H9 (cell line): Measurements from ENCODE around the gene TBCK. TPM values are rescaled to one million over a fixed set of nuclear protein-coding genes. Genes with fewer than 3 reads are reported as not detected.

Experiments
- DNase-seq: peaks from one replicate; pipeline ENCODE4 v3.0.0-alpha.2; 2017
- H2AFZ ChIP-seq: one replicate; pipeline ENCODE4 v1.6.1; 2013; ENCODE audit warnings: mild to moderate bottlenecking, low read length, control low read depth, moderate library complexity
- H2AK5ac ChIP-seq: 2 replicates; pipeline ENCODE4 v1.6.1; 2013; ENCODE audit warnings: low read length, control low read depth, mixed read lengths; ENCODE audit not compliant: insufficient read length
- H2BK120ac ChIP-seq: one replicate; pipeline ENCODE4 v1.6.1; 2013; ENCODE audit warnings: low read depth, mild to moderate bottlenecking, low read length, control low read depth, inconsistent platforms; ENCODE audit not compliant: poor library complexity, severe bottlenecking
- H2BK12ac ChIP-seq: 2 replicates; pipeline ENCODE4 v1.6.1; 2013; ENCODE audit warnings: low read length, control low read depth, mixed read lengths, low read depth; ENCODE audit not compliant: insufficient read length
- H2BK15ac ChIP-seq: 2 replicates; pipeline ENCODE4 v1.6.1; 2013; ENCODE audit warnings: low read depth, low read length, control low read depth
- H2BK20ac ChIP-seq: one replicate; pipeline ENCODE4 v1.6.1; 2013; ENCODE audit warnings: low read depth, mild to moderate bottlenecking, low read length, control low read depth, inconsistent platforms; ENCODE audit not compliant: poor library complexity, severe bottlenecking
- H2BK5ac ChIP-seq: 2 replicates; pipeline ENCODE4 v1.6.1; 2013; ENCODE audit warnings: low read length, control low read depth, mixed read lengths; ENCODE audit not compliant: insufficient read length
- H3K14ac ChIP-seq: 2 replicates; pipeline ENCODE4 v1.6.1; 2013; ENCODE audit warnings: low read length, control low read depth; ENCODE audit not compliant: insufficient read depth
- H3K18ac ChIP-seq: 2 replicates; pipeline ENCODE4 v1.6.1; 2013; ENCODE audit warnings: low read depth, mild to moderate bottlenecking, mixed read lengths, low read length, control low read depth; ENCODE audit not compliant: insufficient read length
- H3K23ac ChIP-seq: 2 replicates; pipeline ENCODE4 v1.6.1; 2013; ENCODE audit warnings: low read length, control low read depth, mixed read lengths, low read depth; ENCODE audit not compliant: insufficient read length
- H3K23me2 ChIP-seq: 2 replicates; pipeline ENCODE4 v1.6.1; 2013; ENCODE audit warnings: low read depth, mild to moderate bottlenecking, mixed read lengths, low read length, control low read depth; ENCODE audit not compliant: insufficient read length, poor library complexity, severe bottlenecking
- H3K27ac ChIP-seq: 2 replicates; pipeline ENCODE4 v1.5.1; 2013; ENCODE audit warnings: low read length, control low read depth, mixed read lengths, low read depth; ENCODE audit not compliant: insufficient read length
- H3K27me3 ChIP-seq: 2 replicates; pipeline ENCODE4 v1.6.1; 2013; ENCODE audit warnings: low read length, control low read depth, inconsistent platforms; ENCODE audit not compliant: insufficient read depth
- H3K4ac ChIP-seq: 2 replicates; pipeline ENCODE4 v1.6.1; 2013; ENCODE audit warnings: low read depth, mild to moderate bottlenecking, control low read depth, inconsistent platforms, low read length, moderate library complexity
- H3K4me1 ChIP-seq: 2 replicates; pipeline ENCODE4 v1.6.1; 2013; ENCODE audit warnings: low read length, control low read depth, inconsistent platforms; ENCODE audit not compliant: insufficient read depth
- H3K4me2 ChIP-seq: 2 replicates; pipeline ENCODE4 v1.6.1; 2013; ENCODE audit warnings: low read length, control low read depth, mixed read lengths; ENCODE audit not compliant: insufficient read length, insufficient read depth
- H3K56ac ChIP-seq: 2 replicates; pipeline ENCODE4 v1.6.1; 2013; ENCODE audit warnings: low read depth, mild to moderate bottlenecking, mixed read lengths, low read length, control low read depth; ENCODE audit not compliant: insufficient read length
- H3K79me1 ChIP-seq: 2 replicates; pipeline ENCODE4 v1.6.1; 2013; ENCODE audit warnings: low read depth, mild to moderate bottlenecking, moderate library complexity, low read length, control low read depth, inconsistent platforms; ENCODE audit not compliant: insufficient read depth, poor library complexity, severe bottlenecking
- H3K79me2 ChIP-seq: 2 replicates; pipeline ENCODE4 v1.6.1; 2013; ENCODE audit warnings: low read length, control low read depth, inconsistent platforms; ENCODE audit not compliant: insufficient read depth
- H3K9ac ChIP-seq: 2 replicates; pipeline ENCODE4 v1.6.1; 2013; ENCODE audit warnings: low read length, control low read depth, mixed read lengths; ENCODE audit not compliant: insufficient read length; ENCODE audit errors: extremely low read depth
- H3K9me3 ChIP-seq: one replicate; pipeline ENCODE4 v1.6.1; 2013; ENCODE audit warnings: low read depth, low read length, inconsistent platforms; ENCODE audit not compliant: control insufficient read depth
- H3T11ph ChIP-seq: one replicate; pipeline ENCODE4 v1.6.1; 2013; ENCODE audit warnings: mild to moderate bottlenecking, low read length, control low read depth, inconsistent platforms
- H4K20me1 ChIP-seq: one replicate; pipeline ENCODE4 v1.6.1; 2013; ENCODE audit not compliant: control insufficient read depth, insufficient read length, insufficient read depth
- H4K5ac ChIP-seq: 2 replicates; pipeline ENCODE4 v1.6.1; 2013; ENCODE audit warnings: low read depth, mild to moderate bottlenecking, mixed read lengths, low read length, control low read depth; ENCODE audit not compliant: insufficient read length
- H4K8ac ChIP-seq: replicated peaks from 2 replicates; pipeline ENCODE4 v1.6.1; 2013; ENCODE audit warnings: low read length, control low read depth, mixed read lengths, low read depth; ENCODE audit not compliant: insufficient read length
- H4K91ac ChIP-seq: 2 replicates; pipeline ENCODE4 v1.6.1; 2013; ENCODE audit warnings: low read depth, mild to moderate bottlenecking, moderate library complexity, mixed read lengths, low read length, control low read depth; ENCODE audit not compliant: insufficient read length
- H3K27ac Mint-ChIP-seq, 3 experiments: 2 replicates in 2 of 3; 3 replicates in 1 of 3; pipeline ENCODE4 v1.8.0; 2020 to 2021; ENCODE audit warnings: mixed read lengths in 3 of 3, mild to moderate bottlenecking in 1 of 3, moderate library complexity in 1 of 3
- H3K27me3 Mint-ChIP-seq: 2 replicates; pipeline ENCODE4 v1.8.0; 2021; ENCODE audit warnings: low read depth, mild to moderate bottlenecking, moderate library complexity, mixed read lengths
- H3K36me3 Mint-ChIP-seq, 3 experiments: 2 replicates in 2 of 3; 3 replicates in 1 of 3; pipeline ENCODE4 v1.8.0; 2020 to 2021; ENCODE audit warnings: low read depth in 3 of 3, mixed read lengths in 3 of 3; ENCODE audit not compliant: insufficient read depth in 1 of 3
- H3K4me1 Mint-ChIP-seq, 2 experiments: 2 replicates each; pipeline ENCODE4 v1.8.0; 2020; ENCODE audit warnings: mixed read lengths in 2 of 2
- H3K4me3 Mint-ChIP-seq, 2 experiments: 2 replicates in 1 of 2; 3 replicates in 1 of 2; pipeline ENCODE4 v1.8.0; 2020 to 2021; ENCODE audit warnings: mild to moderate bottlenecking in 2 of 2, mixed read lengths in 2 of 2, moderate library complexity in 1 of 2
- H3K9me3 Mint-ChIP-seq, 2 experiments: 2 replicates in 1 of 2; 3 replicates in 1 of 2; pipeline ENCODE4 v1.8.0; 2020; ENCODE audit warnings: mild to moderate bottlenecking in 2 of 2, mixed read lengths in 2 of 2, moderate library complexity in 1 of 2
- WGBS: extraction: QIAGEN DNeasy Blood & Tissue Kit; methylation state at CpG from one replicate; pipeline ENCODE4 v1.1.7; 2013; ENCODE audit warnings: missing lambda C conversion rate, low lambda C conversion rate, mixed read lengths; ENCODE audit not compliant: insufficient read length; ENCODE audit errors: extremely low coverage; 5-methylcytosine and 5-hydroxymethylcytosine counted together
- total RNA-seq: library from RNA; stranded (reverse); gene quantifications from 2 replicates; pipeline ENCODE4 v1.2.1, GENCODE V29; 2021
- TF ChIP-seq, protein P1 (sequence below): fragments of 200-600 bp; sonication (generic); conservative IDR thresholded peaks from 3 replicates; pipeline ENCODE4 v1.8.0; 2021; ENCODE audit warnings: antibody characterized with exemption, mild to moderate bottlenecking

The TBCK gene
- total RNA-seq, 1 experiment from 2014 or later, result 22.1 TPM

DNA sequence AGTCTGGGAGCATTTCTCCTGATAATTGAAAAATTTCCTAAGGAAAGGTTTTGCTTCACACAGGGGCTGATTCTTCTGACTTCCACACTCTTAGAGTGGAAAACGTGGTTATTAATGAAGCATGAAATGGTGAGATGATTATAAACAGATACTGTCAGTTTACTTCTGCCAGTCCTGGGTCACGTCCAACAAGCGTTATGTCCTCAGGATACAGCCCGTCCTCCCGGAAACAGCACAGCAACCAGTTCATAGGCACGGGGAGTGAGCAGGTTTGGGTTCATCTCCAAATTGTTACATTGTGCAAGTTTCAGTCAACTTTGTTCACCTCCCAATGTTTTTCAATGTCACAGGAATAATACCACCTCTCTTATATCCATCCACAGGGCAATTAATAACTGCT is 321.9 kb downstream of the TBCK start:
- Histone ChIP-seq H4K8ac (no peak overlapping the region), H3K27me3 (no peaks in the 10 kb centered on the region), H3K14ac (no peak overlapping the region), H2AK5ac (no peak overlapping the region), H2BK120ac (no peak overlapping the region), H3K27ac (no peak overlapping the region), H2BK15ac (no peak overlapping the region), H3K4me1 (peaks cover 5% of the 10 kb centered on the region), H2BK5ac (no peak overlapping the region), H3T11ph (no peak overlapping the region), H3K79me2 (no peaks in the 10 kb centered on the region), H3K56ac (no peak overlapping the region), H3K4ac (no peak overlapping the region), H4K20me1 (no peaks in the 10 kb centered on the region), H3K79me1 (no peaks in the 10 kb centered on the region), H2BK20ac (no peak overlapping the region), H4K5ac (no peak overlapping the region), H3K4me2 (no peak overlapping the region), H4K91ac (no peak overlapping the region), H3K23ac (no peak overlapping the region), H3K9me3 (no peaks in the 10 kb centered on the region), H2AFZ (no peak overlapping the region), H3K18ac (no peak overlapping the region), H3K9ac (no peak overlapping the region), H3K23me2 (no peaks in the 10 kb centered on the region), H2BK12ac (no peak overlapping the region)
- H3K4me3 Mint-ChIP-seq, result no peak overlapping the region
- H3K27ac Mint-ChIP-seq, result no peak overlapping the region
- H3K4me1 Mint-ChIP-seq, result peaks cover 9 to 12% of the 10 kb centered on the region in 2 experiments
- H3K36me3 Mint-ChIP-seq, result no peaks in the 10 kb centered on the region
- no peaks in the 10 kb centered on the region for H3K9me3 Mint-ChIP-seq
- no peaks in the 10 kb centered on the region for H3K27me3 Mint-ChIP-seq
- TF ChIP-seq, protein P1, sequence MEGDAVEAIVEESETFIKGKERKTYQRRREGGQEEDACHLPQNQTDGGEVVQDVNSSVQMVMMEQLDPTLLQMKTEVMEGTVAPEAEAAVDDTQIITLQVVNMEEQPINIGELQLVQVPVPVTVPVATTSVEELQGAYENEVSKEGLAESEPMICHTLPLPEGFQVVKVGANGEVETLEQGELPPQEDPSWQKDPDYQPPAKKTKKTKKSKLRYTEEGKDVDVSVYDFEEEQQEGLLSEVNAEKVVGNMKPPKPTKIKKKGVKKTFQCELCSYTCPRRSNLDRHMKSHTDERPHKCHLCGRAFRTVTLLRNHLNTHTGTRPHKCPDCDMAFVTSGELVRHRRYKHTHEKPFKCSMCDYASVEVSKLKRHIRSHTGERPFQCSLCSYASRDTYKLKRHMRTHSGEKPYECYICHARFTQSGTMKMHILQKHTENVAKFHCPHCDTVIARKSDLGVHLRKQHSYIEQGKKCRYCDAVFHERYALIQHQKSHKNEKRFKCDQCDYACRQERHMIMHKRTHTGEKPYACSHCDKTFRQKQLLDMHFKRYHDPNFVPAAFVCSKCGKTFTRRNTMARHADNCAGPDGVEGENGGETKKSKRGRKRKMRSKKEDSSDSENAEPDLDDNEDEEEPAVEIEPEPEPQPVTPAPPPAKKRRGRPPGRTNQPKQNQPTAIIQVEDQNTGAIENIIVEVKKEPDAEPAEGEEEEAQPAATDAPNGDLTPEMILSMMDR, result no peak
- DNase-seq, result no peak
- WGBS, result no CpG with 5 or more reads among the region's 6 CpGs
